Right cardiac atrium (tissue), 5 donors: Measurements from ENCODE around the gene NABP2. TPM values are rescaled to one million over a fixed set of nuclear protein-coding genes. Genes with fewer than 3 reads are reported as not detected.
A peak's percentile ranks its signal among the peaks of the same experiment; 100 is the strongest.

Experiments used
- ATAC-seq, 2 donors: fragments of 200-7000 bp; cut with Tn5 transposase; one replicate each; pipeline versions ENCODE4 v1.8.0 to v1.9.1; 2020; ENCODE audit warnings: moderate library complexity in 2 of 2, mild to moderate bottlenecking in 1 of 2
- DNase-seq, 3 donors: peaks; one replicate each; pipeline ENCODE4 v3.0.0-alpha.2; 2020
- H3K27ac ChIP-seq: one replicate; pipeline ENCODE4 v1.5.1; 2013; ENCODE audit warnings: mild to moderate bottlenecking, low read length, control low read depth, moderate library complexity
- H3K27me3 ChIP-seq: one replicate; pipeline ENCODE4 v1.6.1; 2013; ENCODE audit not compliant: control insufficient read depth, insufficient read depth
- H3K4me1 ChIP-seq: one replicate; pipeline ENCODE4 v1.6.1; 2013; ENCODE audit warnings: low read length; ENCODE audit not compliant: control insufficient read depth, insufficient read depth
- H3K4me3 ChIP-seq: one replicate; pipeline ENCODE4 v1.5.1; 2013; ENCODE audit warnings: low read length, control low read depth
- H3K9me3 ChIP-seq: one replicate; pipeline ENCODE4 v1.6.1; 2013; ENCODE audit warnings: low read length; ENCODE audit not compliant: control insufficient read depth
- WGBS: extraction: QIAGEN DNeasy Blood & Tissue Kit; methylation state at CpG from one replicate; pipeline ENCODE4 v1.1.7; 2013; 5-methylcytosine and 5-hydroxymethylcytosine counted together
- intact Hi-C, 4 donors: fragments of 100-400 bp; cut with DNase I; formaldehyde crosslinking; loops; one replicate each; pipeline versions ENCODE4 v1.11.0 to v1.14.0; 2022 to 2023
- long read RNA-seq, 4 donors: library from polyadenylated mRNA; unstranded; transcript quantifications; one replicate each; pipeline ENCODE4 v2.0.0, GENCODE V29; 2020 to 2021
- polyA plus RNA-seq: library from polyadenylated mRNA; stranded (reverse); fragments of 200-250 nt; gene quantifications from one replicate; pipeline ENCODE4 v1.2.3, GENCODE V29; 2013
- total RNA-seq, 4 donors: library from RNA; stranded (reverse); fragmentation: NEBNext Ultra II Directional; extraction: Animal tissue kit (Norgen Biotek cat#: 25700); gene quantifications; one replicate each; pipeline ENCODE4 v1.2.1, GENCODE V29; 2021
- donor health status: healthy with polysubstance abuse.
- donor health status: DM: no; HTN: yes; CAD: no.
- donor health status: DM: no; HTN: no; CAD: no.
- donor health status: DM: no; HTN: yes; CAD: no; lungs with severe emphysema.
- donor health status: DM: yes; HTN: yes; CAD: no.

NABP2 gene
- total RNA-seq (10 to 100 TPM; 20.2 to 26.0 (median 24.4) TPM), polyA plus RNA-seq (19.1 TPM)
- long read RNA-seq, donor 1, transcript NABP2-201 (7 exons, 1,417 nt), result major isoform, 7 of 20 reads
- long read RNA-seq, donor 1, transcript NABP2-203 (6 exons, 1,775 nt), result minor isoform, 6 of 20 reads
- long read RNA-seq, donor 1, partial matches to known transcripts, result 0 of 20 reads
- long read RNA-seq, donor 1, other reads (novel, unspliced or antisense), result 3 of 20 reads
- long read RNA-seq, donor 2, transcript NABP2-201 (7 exons, 1,417 nt), result major isoform, 11 of 12 reads
- long read RNA-seq, donor 2, partial matches to known transcripts, result 0 of 12 reads
- long read RNA-seq, donor 2, other reads (novel, unspliced or antisense), result 1 of 12 reads
- long read RNA-seq, donor 3, transcript NABP2-201 (7 exons, 1,417 nt), result major isoform, 28 of 44 reads
- long read RNA-seq, donor 3, transcript NABP2-203 (6 exons, 1,775 nt), result minor isoform, 10 of 44 reads
- long read RNA-seq, donor 3, partial matches to known transcripts, result 0 of 44 reads
- long read RNA-seq, donor 3, other reads (novel, unspliced or antisense), result 1 of 44 reads
- long read RNA-seq, donor 4, transcript NABP2-201 (7 exons, 1,417 nt), result major isoform, 6 of 8 reads
- long read RNA-seq, donor 4, partial matches to known transcripts, result 0 of 8 reads
- long read RNA-seq, donor 4, other reads (novel, unspliced or antisense), result 1 of 8 reads

GRCh38 chr12:56224102-56224701 is at the start of gene NABP2:
TSS of gene NABP2 (plus strand) at chr12:56224342. CDS start at chr12:56224857, 515 bp downstream.
- Histone ChIP-seq H3K27me3 (no peaks in the 10 kb centered on the region), H3K9me3 (no peaks in the 10 kb centered on the region), H3K4me3 (peak within 1 kb of the TSS; percentile 86), H3K27ac (peak within 1 kb of the TSS; percentile 88), H3K4me1 (peaks cover 2% of the 10 kb centered on the region)
- intact Hi-C loops, result no loop called here
- DNase-seq (peak; percentile 99), ATAC-seq (peak; percentile 90 to 91)
- under 1% methylated on average over 41 of the region's 41 CpGs for WGBS

- intact Hi-C loops, result no loop called here
- WGBS, result 87% methylated on average over 3 of the region's 3 CpGs
Measured at GRCh38 chr12:56178347-56178746, 45.8 kb upstream of the NABP2 start.

GRCh38 chr12:56186957-56187356 is 37.2 kb upstream of the NABP2 start:
- WGBS, result 33% methylated on average over 2 of the region's 2 CpGs
- ATAC-seq (no peak), DNase-seq (no peak)
- intact Hi-C loops, result loop anchor here in 2 of 4 donors (5.0 to 10.0 kb wide), 2 partner anchors 62 to 65 kb away; partner anchors contain the start of gene ESYT1 (in 1 of the 2)
- H3K9me3 ChIP-seq, result no peaks in the 10 kb centered on the region
- H3K4me3 ChIP-seq, result no peak overlapping the region
- H3K27me3 ChIP-seq, result no peaks in the 10 kb centered on the region
- H3K27ac ChIP-seq, result no peak overlapping the region
- peaks cover 9% of the 10 kb centered on the region for H3K4me1 ChIP-seq

More at GRCh38 chr12:56178347-56178746, 45.8 kb upstream of the NABP2 start:
- no peaks in the 10 kb centered on the region for H3K4me1 ChIP-seq
- H3K9me3 ChIP-seq, result no peaks in the 10 kb centered on the region
- H3K4me3 ChIP-seq, result no peak overlapping the region
- no peaks in the 10 kb centered on the region for H3K27me3 ChIP-seq
- DNase-seq (no peak), ATAC-seq (no peak)
- H3K27ac ChIP-seq, result no peak overlapping the region

GRCh38 chr12:56188131-56188777 is 35.9 kb upstream of the NABP2 start:
- peak overlapping the region; percentile 73 for H3K27ac ChIP-seq
- peak overlapping the region; percentile 100 for H3K4me3 ChIP-seq
- intact Hi-C loops, result loop anchor here (2.0 to 10.0 kb wide), 3 partner anchors 63 to 69 kb away; partner anchors contain the start of genes ZC3H10 (in 2 of the 4) and ESYT1 (in 1 of the 4)
- no peak for DNase-seq
- WGBS, result 12% methylated on average over 10 of the region's 10 CpGs
- ATAC-seq, result no peak
- no peaks in the 10 kb centered on the region for H3K9me3 ChIP-seq
- H3K27me3 ChIP-seq, result no peaks in the 10 kb centered on the region
- H3K4me1 ChIP-seq, result peaks cover 9% of the 10 kb centered on the region

GRCh38 chr12:56188778-56189098 is 35.4 kb upstream of the NABP2 start:
- Histone ChIP-seq H3K4me3 (peak overlapping the region; percentile 100), H3K27me3 (no peaks in the 10 kb centered on the region), H3K9me3 (no peaks in the 10 kb centered on the region), H3K4me1 (peaks cover 9% of the 10 kb centered on the region), H3K27ac (peak overlapping the region; percentile 73)
- ATAC-seq (peak; percentile 1 to 4), DNase-seq (no peak)
- 4% methylated on average over 17 of the region's 17 CpGs for WGBS
- intact Hi-C loops, result loop anchor here (2.0 to 10.0 kb wide), 3 partner anchors 64 to 70 kb away; partner anchors contain the start of genes ZC3H10 (in 2 of the 4) and ESYT1 (in 1 of the 4)

GRCh38 chr12:56189099-56189917 is 34.8 kb upstream of the NABP2 start, which contains the start of gene SMARCC2:
TSS of gene SMARCC2 (minus strand) at chr12:56189483. CDS start at chr12:56189461, 22 bp downstream.
- H3K4me3 ChIP-seq, result peak within 1 kb of the TSS; percentile 100
- peak; percentile 92 to 96 (median 95) for DNase-seq
- peaks cover 9% of the 10 kb centered on the region for H3K4me1 ChIP-seq
- no peaks in the 10 kb centered on the region for H3K27me3 ChIP-seq
- H3K27ac ChIP-seq, result peak within 1 kb of the TSS; percentile 97
- no peaks in the 10 kb centered on the region for H3K9me3 ChIP-seq
- intact Hi-C loops, result loop anchor here (2.0 to 10.0 kb wide), 3 partner anchors 65 to 71 kb away; partner anchors contain the start of genes ZC3H10 (in 2 of the 4) and ESYT1 (in 1 of the 4)
- peak; percentile 89 to 90 for ATAC-seq
- WGBS, result under 1% methylated on average over 92 of the region's 93 CpGs

- intact Hi-C loops, result loop anchor here (2.0 to 10.0 kb wide), 6 partner anchors 65 to 405 kb away; partner anchors contain the start of genes ZC3H10 (in 2 of the 4), ESYT1 (in 1 of the 4) and SPRYD4 (in 1 of the 4)
- Histone ChIP-seq H3K27ac (peak overlapping the region; percentile 84), H3K9me3 (no peaks in the 10 kb centered on the region), H3K4me1 (peaks cover 9% of the 10 kb centered on the region), H3K4me3 (peak overlapping the region; percentile 100), H3K27me3 (no peaks in the 10 kb centered on the region)
- peak; percentile 74 to 90 (median 89) for DNase-seq
- ATAC-seq, result peak; percentile 70 to 75
- 1% methylated on average over 42 of the region's 42 CpGs for WGBS
Measured at GRCh38 chr12:56189918-56190694, 34.0 kb upstream of the NABP2 start.

- Histone ChIP-seq H3K27me3 (no peaks in the 10 kb centered on the region), H3K4me3 (peak overlapping the region; percentile 100), H3K4me1 (peaks cover 9% of the 10 kb centered on the region), H3K27ac (no peak overlapping the region), H3K9me3 (no peaks in the 10 kb centered on the region)
- ATAC-seq (no peak), DNase-seq (no peak)
- intact Hi-C loops, result loop anchor here in 3 of 4 donors (5.0 to 10.0 kb wide), 3 partner anchors 272 to 404 kb away; partner anchors contain the start of gene SPRYD4 (in 1 of the 3)
- 20% methylated on average over 9 of the region's 9 CpGs for WGBS
Measured at GRCh38 chr12:56190695-56191155, 33.4 kb upstream of the NABP2 start.

GRCh38 chr12:56192582-56192981 is 31.6 kb upstream of the NABP2 start:
- intact Hi-C loops, result loop anchor here in 3 of 4 donors (5.0 to 10.0 kb wide), 3 partner anchors 270 to 402 kb away; partner anchors contain the start of gene SPRYD4 (in 1 of the 3)
- Histone ChIP-seq H3K9me3 (no peaks in the 10 kb centered on the region), H3K4me1 (peaks cover 7% of the 10 kb centered on the region), H3K27me3 (no peaks in the 10 kb centered on the region), H3K27ac (no peak overlapping the region), H3K4me3 (no peak overlapping the region)
- DNase-seq (no peak), ATAC-seq (no peak)
